Bone marrow (tissue), 2 donors: ENCODE results near the gene MYBPHL.

ENCODE experiments used
- DNase-seq, 2 donors: peaks; one replicate each; lab custom pipeline; 2025; lab: John Stamatoyannopoulos, UW

The MYBPHL gene

DNA sequence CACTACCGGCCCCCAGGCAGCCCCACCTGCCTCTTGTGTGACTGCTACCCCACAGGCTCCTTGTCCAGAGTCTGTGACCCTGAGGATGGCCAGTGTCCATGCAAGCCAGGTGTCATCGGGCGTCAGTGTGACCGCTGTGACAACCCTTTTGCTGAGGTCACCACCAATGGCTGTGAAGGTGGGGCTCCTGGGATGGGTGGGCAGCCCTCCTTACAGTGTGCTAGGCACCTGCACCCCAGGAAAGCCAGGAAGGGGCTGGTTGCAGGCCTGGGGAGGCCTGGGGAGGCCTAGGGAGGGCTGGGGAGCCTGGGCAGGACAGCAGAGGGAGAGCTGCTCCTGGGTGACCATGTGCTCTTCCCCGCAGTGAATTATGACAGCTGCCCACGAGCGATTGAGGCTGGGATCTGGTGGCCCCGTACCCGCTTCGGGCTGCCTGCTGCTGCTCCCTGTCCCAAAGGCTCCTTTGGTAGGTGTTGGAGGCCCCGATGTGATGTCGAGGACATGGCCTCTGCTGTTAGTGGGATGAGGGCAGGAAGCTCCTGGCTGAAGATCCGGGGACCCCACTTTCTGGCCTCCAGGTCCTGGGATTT, 41.0 kb downstream of the MYBPHL start:
- no peak for DNase-seq

DNA sequence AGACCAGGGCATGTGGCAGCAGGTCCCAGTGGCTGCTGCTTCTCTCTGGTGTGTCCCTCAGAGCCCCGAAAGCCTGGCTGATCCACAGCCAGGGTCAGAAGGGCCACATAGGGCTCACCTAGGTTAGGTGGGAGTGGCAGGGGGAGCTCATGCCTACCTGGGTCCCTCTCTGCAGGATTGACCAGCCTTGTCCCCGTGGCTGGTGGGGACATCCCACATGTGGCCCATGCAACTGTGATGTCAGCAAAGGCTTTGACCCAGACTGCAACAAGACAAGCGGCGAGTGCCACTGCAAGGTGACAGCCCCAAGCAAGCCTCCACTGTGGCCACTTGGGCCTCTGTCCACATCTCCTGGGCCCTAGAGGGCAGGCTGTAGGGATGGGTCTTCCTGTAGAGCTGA, 41.8 kb downstream of the MYBPHL start:
- no peak for DNase-seq

DNA sequence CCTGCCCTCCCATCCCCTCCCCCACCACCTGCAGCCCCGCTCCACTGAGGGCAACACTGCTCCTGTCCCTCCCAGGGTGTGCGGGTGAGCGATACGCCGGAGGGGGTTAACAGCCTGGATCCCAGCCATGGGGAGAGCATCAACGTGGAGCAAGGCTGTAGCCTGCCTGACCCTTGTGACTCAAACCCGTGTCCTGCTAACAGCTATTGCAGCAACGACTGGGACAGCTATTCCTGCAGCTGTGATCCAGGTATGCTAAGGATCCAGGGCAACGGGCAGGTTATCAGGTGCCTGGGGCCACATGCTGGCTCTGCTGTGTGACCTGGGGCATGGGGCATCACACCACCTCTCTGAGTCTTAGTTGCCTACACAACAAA, 42.4 kb downstream of the MYBPHL start:
- DNase-seq, result no peak

DNA sequence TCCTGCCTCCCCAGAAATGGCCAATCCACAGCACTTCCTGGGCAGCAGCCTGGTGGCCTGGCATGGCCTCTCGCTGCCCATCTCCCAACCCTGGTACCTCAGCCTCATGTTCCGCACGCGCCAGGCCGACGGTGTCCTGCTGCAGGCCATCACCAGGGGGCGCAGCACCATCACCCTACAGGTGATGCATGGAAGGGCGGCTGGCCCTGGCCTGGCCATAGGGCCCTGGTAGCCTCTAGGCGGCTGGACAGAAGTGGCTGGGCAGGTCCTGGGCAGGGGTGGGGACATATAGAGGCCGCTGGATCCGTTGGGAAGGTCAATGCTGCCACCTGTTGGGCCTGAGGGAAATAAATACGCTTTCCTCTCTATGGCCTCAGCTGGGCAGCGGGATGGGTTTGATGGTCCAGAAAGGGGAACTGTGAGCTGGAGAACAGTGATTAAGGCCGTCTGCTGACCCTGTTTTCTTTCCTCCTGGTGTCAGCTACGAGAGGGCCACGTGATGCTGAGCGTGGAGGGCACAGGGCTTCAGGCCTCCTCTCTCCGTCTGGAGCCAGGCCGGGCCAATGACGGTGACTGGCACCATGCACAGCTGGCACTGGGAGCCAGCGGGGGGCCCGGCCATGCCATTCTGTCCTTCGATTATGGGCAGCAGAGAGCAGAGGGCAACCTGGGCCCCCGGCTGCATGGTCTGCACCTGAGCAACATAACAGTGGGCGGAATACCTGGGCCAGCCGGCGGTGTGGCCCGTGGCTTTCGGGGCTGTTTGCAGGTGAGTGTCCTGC, 43.0 kb downstream of the MYBPHL start:
- peak; percentile 30 to 36 for DNase-seq

DNA sequence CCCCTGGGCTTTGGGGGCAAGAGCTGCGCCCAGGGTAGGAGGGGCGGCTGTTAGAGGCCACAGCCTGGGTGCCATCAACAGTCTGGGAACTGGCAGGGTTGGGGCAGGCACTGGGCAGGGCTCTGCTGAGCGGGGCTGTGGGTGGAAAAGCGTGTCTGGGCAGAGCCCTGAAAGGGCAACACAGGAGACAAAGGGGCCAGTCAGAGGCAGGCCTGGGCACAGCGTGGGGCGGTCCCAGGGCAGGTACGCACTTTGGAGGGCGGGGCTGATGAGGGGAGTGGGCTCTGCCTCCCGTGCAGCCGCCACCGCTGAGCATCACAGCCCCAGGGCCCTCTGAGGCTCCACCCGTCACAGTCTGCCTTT, 43.6 kb downstream of the MYBPHL start:
- no peak for DNase-seq

DNA sequence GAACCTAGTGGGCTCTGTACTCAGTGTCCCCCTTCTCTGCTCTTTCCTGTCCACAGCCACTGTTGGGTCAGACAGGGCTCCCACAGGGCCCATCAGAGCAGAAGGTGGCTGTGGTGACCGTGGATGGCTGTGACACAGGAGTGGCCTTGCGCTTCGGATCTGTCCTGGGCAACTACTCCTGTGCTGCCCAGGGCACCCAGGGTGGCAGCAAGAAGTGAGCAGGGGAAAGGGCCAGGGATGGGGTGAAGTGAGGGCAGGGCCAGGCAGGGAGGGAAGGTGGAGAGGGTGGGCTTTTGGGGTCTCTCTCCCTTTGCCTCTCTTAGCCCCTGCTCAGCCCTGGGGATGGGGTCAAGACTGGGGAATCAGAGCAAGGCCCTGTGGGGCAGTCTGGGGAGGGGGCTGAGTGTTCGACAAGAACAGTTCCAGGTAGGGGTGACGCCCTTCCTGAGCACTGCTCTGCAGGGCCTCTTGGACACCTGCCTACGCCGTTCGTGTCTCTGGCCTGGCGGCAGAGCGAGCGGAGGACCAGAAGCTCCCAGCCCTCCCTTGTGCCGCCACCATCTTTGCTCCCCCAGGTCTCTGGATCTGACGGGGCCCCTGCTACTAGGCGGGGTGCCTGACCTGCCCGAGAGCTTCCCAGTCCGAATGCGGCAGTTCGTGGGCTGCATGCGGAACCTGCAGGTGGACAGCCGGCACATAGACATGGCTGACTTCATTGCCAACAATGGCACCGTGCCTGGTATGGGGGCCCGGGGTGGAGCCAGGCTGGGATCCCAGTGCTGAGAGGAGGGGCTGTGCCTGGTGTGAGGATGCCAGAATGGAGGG, 44.4 kb downstream of the MYBPHL start:
- DNase-seq, result no peak

DNA sequence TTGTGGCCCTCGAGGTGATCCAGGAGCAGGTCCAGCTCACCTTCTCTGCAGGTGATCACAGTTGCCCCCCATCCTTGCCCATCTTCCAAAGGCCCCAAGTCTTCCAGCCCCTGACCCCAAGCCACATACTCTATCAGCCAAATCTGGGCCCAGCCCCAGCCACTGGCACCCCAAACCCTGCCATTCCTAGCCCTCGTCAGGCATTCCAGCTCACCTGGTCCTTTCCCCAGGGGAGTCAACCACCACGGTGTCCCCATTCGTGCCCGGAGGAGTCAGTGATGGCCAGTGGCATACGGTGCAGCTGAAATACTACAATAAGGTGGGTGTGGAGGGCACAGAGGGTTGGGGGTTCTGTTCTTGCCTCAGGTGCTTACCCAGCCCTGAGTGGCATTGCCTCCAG, 45.2 kb downstream of the MYBPHL start:
- no peak for DNase-seq

DNA sequence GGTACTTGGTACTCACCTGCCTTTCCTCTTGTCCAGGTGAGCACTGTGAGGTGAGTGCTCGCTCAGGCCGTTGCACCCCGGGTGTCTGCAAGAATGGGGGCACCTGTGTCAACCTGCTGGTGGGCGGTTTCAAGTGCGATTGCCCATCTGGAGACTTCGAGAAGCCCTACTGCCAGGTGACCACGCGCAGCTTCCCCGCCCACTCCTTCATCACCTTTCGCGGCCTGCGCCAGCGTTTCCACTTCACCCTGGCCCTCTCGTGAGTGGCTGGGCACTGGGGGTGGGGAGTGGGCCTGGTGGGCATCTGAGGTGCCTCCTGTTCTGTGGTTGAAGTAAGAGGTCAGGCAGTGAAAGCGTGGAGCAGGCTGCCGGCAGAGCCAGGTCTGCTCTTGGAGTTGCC, 45.8 kb downstream of the MYBPHL start:
- no peak for DNase-seq

DNA sequence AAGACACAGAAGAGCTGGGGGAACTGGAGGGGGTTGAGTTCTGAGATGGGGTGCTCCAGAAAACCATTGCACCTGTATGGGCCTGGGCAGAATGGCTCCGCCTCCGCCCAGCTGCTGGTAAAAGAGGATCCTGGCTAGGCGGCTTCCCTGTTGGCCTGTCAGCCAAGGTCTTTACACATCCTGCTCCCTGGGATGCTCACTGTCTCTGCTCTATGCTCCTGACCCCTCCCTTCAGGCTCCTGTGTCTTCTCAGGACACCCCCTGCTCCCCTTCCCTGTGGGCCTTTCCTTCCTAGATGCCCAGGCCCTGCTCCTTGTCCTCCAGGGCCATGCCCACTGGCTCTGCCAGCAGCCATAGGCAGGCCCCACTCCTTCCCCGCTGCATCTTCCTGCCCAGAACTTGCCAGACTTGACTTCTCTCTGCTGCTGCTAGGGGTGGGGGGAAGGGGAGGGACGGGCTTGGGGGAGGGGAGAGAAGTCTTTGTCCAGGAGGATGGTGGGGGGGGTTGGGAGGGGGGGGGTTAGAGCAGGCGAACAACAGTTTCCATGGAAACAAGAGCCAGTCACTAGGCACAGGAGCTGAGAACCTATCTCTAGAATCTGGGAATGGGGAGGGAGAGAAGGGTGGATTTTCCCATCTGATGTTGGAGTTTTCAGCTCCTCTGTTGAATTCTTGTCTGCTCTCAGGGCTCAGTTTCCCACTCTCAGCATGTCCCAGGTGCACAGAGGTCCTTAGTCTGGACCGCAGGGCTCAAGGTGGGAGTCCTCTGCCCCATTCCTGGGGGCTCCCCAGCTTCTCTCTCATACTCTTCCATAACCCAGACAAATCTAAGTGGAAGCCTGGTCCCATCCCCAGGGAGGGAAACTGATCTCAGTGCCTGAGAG, 46.9 kb downstream of the MYBPHL start:
- DNase-seq, result no peak

DNA sequence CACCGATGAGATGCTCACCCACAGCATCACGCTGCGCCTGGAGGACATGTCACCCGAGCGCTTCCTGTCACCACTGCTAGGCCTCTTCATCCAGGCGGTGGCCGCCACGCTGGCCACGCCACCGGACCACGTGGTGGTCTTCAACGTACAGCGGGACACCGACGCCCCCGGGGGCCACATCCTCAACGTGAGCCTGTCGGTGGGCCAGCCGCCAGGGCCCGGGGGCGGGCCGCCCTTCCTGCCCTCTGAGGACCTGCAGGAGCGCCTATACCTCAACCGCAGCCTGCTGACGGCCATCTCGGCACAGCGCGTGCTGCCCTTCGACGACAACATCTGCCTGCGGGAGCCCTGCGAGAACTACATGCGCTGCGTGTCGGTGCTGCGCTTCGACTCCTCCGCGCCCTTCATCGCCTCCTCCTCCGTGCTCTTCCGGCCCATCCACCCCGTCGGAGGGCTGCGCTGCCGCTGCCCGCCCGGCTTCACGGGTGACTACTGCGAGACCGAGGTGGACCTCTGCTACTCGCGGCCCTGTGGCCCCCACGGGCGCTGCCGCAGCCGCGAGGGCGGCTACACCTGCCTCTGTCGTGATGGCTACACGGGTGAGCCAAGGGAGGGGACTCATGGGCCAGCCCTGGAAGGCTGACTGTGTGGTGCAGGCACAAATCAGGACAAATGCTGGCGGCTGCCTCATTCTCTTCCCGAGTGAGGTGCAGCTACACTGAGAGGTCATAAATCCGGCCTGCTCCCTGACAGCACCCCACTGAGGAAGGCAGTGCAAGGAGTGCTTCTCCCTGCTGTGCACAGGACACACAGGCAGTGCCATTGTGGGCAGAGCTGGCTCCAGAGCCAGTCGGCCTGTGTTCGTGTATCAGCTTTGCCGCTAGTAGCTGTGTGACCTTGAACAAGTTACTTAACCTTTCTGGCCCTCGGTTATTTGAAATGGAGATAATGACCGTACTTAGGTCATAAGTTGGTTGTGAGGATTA, 48.0 kb downstream of the MYBPHL start:
- DNase-seq, result no peak

DNA sequence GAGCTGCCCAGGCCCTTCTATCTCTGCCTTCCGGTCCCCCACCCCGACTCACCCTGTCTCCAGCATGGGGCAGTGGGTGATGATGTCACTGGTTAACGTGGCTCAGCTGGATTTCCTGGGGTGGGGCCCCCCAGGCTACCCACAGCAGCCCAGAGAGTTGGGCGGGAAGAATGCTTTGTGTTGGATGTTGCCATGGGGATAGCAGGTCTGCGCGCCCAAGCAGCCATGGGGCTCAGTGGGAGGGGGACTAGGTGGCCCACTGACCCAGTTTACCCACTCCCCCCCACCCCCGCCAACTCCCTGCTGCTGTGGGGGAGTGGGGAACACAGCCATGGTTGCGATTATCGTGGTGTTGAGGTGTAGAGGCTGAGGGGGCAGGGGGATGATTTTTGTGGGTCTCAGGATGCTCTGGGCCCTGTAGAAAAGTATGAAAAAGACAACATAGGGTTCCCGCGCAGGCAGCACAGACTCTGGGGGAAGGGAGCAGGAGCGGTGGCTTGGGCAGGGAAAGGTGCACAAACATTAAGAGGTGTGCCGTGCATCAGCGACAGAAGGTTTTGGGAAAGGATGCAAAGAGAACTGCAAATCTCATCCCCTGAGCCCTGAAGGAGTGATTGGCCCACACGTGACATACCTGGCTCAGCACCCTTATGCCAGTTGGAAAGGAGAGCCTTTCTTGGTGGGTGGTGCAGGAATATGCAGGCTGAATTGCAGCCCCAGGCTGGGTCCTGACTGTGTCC, 49.0 kb downstream of the MYBPHL start:
- no peak for DNase-seq

DNA sequence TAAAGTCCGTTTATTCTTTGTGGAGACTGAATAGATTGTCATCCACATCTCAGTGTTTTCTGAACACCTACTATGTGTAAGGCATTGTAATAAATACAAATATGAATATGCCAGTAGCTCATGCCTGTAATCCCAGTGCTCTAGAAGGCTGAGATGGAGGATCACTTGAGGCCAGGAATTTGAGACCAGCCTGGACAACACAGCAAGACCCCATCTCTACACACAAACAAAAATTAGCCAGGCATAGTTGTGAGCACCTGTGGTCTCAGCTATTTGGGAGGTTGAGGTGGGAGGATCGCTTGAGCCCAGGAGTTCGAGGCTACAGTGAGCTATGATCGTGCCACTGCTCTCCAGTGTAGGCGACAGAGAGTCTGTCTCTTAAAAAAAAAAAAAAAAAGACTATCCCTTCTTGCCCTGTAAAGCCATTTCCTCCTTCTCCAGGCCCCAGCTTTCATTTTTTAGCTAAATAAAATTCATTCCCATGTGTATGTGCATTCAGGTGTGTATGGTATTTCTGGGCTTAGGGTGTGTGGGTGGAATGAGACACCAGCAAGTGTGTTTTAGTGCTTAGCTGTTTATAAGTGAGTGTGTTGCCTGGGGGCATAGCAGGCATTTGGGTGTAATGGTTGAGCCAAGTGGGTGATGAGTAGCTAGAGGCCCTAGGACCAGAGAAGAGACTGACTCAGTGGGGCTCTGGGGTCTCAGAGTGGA, 49.7 kb downstream of the MYBPHL start:
- no peak for DNase-seq

DNA sequence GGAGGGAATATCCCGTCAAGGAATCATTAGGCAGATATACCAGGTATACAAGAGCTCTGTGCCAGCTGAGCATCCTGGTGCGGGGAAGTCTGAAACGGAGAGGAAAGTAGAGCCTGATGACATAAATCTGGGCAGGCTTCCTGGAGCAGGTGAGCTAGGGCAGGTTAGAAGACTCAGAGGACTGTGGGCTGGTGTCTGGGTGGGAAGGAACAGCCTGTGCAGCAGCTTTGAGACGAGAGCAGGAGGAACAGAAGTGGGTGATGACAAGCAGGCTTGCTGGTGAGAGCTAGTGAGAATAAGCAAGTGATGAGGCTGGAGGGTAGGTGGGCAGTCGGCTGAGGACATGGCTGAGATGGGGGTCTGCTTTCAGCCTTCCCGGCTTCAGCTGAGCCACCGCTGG, 50.7 kb downstream of the MYBPHL start:
- no peak for DNase-seq

DNA sequence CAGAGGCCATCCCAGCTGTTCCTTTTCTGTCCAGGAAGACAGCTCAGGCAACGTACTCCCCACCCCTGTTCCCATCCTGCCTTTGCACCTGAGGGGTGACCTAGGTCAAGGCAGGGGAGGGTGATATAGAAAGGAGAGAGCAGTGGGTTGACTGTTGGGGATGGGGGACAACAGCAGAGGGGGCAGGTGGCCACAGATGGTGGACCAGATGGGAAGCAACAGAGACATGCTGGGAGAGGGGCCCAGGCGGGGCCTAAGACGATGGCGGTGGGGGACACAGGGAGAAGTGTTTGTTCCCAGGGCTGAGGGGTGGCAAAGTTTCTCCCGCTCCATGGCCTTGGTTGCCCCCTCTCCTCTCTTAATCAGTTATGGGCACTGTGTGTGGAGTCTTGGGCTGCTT, 51.1 kb downstream of the MYBPHL start:
- DNase-seq, result no peak

DNA sequence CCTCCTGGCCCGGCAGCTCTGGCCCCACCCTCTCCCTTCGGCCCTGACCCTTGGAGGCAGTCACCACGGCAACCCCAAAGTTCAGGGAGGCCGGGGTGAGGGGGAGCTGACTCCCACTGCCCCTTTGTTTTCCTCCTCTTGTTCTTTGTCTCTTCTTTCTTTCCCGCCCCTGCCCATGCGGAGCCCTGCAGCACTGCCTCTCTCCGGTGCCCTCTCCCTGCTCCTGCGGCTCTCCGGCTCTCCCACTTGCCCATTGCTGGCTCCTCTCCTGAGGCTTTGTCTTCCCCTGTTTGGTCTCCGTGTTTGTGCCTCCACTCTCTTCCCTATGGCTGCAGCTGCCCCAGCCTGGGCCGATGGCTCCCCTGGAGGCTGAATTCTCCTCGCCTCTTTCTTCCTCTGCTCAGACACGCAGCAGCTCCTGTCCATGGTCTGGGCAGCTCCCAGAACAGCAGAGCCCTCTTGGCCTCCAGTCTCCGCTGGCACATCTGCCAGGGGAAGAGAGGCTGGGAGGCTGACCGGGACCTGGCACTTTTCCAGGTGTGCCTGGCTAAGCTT, 51.6 kb downstream of the MYBPHL start:
- DNase-seq, result no peak

DNA sequence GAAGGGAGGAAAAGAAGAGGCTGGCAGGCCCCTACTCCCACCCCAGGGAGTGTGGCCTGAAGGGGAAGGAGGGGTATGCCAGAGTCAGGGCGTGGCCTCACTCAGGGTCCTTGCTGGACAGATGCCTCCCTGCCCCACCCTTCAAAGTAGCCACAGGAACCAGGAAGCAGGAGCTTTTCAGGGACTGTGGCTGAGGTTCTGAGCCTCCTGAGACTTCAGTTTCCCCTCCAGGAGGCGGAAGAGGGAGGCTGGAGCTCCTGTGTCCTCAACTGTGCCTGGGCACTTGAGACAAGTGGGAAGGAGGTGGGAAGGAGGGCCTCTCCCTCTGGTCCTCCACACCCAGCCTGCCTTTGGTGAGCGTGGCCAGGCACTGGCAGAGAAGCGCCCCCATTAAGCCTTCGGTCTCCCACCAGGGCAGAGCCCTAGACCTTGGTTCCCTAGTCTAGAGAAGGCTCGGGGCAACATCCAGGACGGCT, 52.2 kb downstream of the MYBPHL start:
- no peak for DNase-seq

DNA sequence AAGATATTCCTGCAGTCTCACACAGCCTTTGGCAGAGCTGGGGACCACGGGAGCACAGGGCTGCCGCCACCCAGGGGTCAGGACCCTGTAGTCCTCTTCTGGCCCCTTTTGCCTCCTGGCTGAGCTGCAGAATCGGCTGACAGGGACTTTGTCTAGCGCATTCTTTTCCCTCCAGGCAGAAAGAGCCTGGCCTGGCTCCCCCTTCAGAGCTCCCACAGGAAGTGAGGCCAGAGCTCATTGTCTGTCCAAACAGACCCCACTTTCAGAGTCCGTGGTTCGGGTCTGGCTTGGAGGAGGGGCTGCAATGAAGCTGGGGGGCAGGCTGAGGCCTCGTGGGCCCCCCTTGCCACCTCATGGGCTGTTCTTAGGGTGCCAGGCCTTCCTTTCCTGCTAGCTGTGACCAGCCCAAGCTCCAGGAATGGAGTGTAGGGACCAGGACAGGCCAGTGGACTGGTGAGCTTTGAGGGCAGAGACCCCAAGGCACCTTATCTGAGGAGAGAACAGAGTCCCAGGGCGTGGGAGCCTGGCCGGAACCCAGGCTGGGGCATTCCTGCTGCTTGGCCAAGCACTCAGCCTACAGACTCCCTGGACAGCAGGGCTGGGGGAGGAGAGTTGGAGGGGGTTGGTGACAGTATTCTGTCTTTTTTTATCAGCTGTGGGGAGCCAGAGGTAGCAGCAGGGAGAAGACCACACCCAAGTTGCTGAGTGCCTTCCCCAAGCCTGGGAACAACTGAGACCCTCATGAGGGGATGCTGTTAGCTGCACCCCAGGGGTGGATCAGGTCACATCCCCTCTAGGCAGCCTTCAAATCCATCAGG, 52.8 kb downstream of the MYBPHL start:
- no peak for DNase-seq
